ENCODE results near the gene NMS. TPM values are rescaled to one million over a fixed set of nuclear protein-coding genes. Genes with fewer than 3 reads are reported as not detected.

The NMS gene
- total RNA-seq (2016; rRNA removed; fragmentation: Illumina TruSeq; extraction: Trizol) (not detected in 2 replicates), polyA plus RNA-seq (2011; rRNA removed) (not detected in 2 replicates), polyA minus RNA-seq (2011; rRNA and poly(A)+ RNA removed; ENCODE audit: low replicate concordance) (not detected in 2 replicates), Bru-seq, nascent RNA (not detected), BruChase-seq, experiment 1, labeled RNA remaining after a 6-hour chase (not detected), BruChase-seq, experiment 2, labeled RNA remaining after a 2-hour chase (not detected)
- not detected in 2 replicates for total RNA-seq (2016; cell fraction: cytosol; rRNA removed; fragmentation: Illumina TruSeq; extraction: Trizol; ENCODE audit: low read depth)
- not detected in 2 replicates for total RNA-seq (2016; cell fraction: insoluble cytoplasmic fraction; rRNA removed; fragmentation: Illumina TruSeq; extraction: Trizol)
- total RNA-seq (2016; cell fraction: membrane; rRNA removed; fragmentation: Illumina TruSeq; extraction: Trizol) = not detected in 2 replicates
- total RNA-seq (2016; cell fraction: nucleus; rRNA removed; fragmentation: Illumina TruSeq; extraction: Trizol) = not detected in 2 replicates
- polyA plus RNA-seq (2011; cell fraction: cytosol; rRNA removed) = not detected in 2 replicates
- not detected in 2 replicates for polyA plus RNA-seq (2011; cell fraction: nucleus; rRNA removed)
- polyA plus RNA-seq (2012) = not detected in 2 replicates
- polyA plus RNA-seq (2016; cell fraction: cytosol; fragmentation: Illumina TruSeq; extraction: Trizol; ENCODE audit: low read depth) = not detected in 2 replicates
- not detected in 2 replicates for polyA plus RNA-seq (2016; cell fraction: insoluble cytoplasmic fraction; fragmentation: Illumina TruSeq; extraction: Trizol; ENCODE audit: low read depth)
- not detected in 2 replicates for polyA plus RNA-seq (2016; cell fraction: membrane; fragmentation: Illumina TruSeq; extraction: Trizol; ENCODE audit: low read depth)
- not detected in 2 replicates for polyA plus RNA-seq (2016; cell fraction: nucleus; fragmentation: Illumina TruSeq; extraction: Trizol; ENCODE audit: insufficient read depth, low read depth)
- not detected in 2 replicates for polyA minus RNA-seq (2011; cell fraction: cytosol; rRNA and poly(A)+ RNA removed)
- not detected in 2 replicates for polyA minus RNA-seq (2011; cell fraction: nucleus; rRNA and poly(A)+ RNA removed)
- long read RNA-seq, experiment 1 = 0 reads
- long read RNA-seq, experiment 2 = 0 reads

GRCh38 chr2:100470182-100470581, at the start of gene NMS:
Gene NMS, plus strand, starts transcription at chr2:100470482. Its CDS starts 7 bp downstream, at chr2:100470489.
- no peak within 1 kb of the TSS for H3K4me2 ChIP-seq (ENCODE audit: low read depth, low read length)
- intact Hi-C loops (cut with micrococcal nuclease; ENCODE audit: unreplicated experiment) = no loop called here
- 24% methylated on average over 7 of the region's 7 CpGs for WGBS (ENCODE audit: low lambda C conversion rate)
- no peaks in the 10 kb centered on the region for H3K4me1 ChIP-seq (ENCODE audit: insufficient read depth, low read length)
- no peak for ATAC-seq
- DNase-seq (ENCODE audit: low spot score) = no peak
- in situ Hi-C loops (cut with HindIII; ENCODE audit: extremely low pct_ligation_motif_present, low pct_unique_long_range_greater_than_20kb) = no loop called here
- ChIA-PET POLR2A (no interaction called here), CTCF (ENCODE audit: low intra/inter-chr PET ratio, low total read pairs) (no interaction called here)
- H4K20me1 ChIP-seq (ENCODE audit: insufficient read depth, low read length) = peaks cover 4% of the 10 kb centered on the region; the same call in 1 of the 2 replicates
- H3K27ac ChIP-seq (ENCODE audit: extremely low read length, insufficient read depth, low read length) = no peak within 1 kb of the TSS
- TF ChIP-seq POLR2AphosphoS2 (IDR thresholded peaks at IDR 0.05; ENCODE audit: low read depth, low read length) = no peak
- TF ChIP-seq SIX4 (CRISPR knock-in tag; IDR thresholded peaks at IDR 0.05) = no peak
- TF ChIP-seq CERS6 (CRISPR knock-in tag; IDR thresholded peaks at IDR 0.05) = no peak
- no peak for TF ChIP-seq ZBTB26 (CRISPR knock-in tag; IDR thresholded peaks at IDR 0.05; ENCODE audit: borderline replicate concordance)
- TF ChIP-seq TSC22D2 (CRISPR knock-in tag; IDR thresholded peaks at IDR 0.05; ENCODE audit: borderline replicate concordance) = no peak
- TF ChIP-seq SOX5 (CRISPR knock-in tag; IDR thresholded peaks at IDR 0.05; ENCODE audit: borderline replicate concordance) = no peak
- no peak for TF ChIP-seq CHD2 (IDR thresholded peaks at IDR 0.05; ENCODE audit: low read depth, low read length)
- no peak for TF ChIP-seq FOXK2 (IDR thresholded peaks at IDR 0.05)
- no peak for TF ChIP-seq ATRX (CRISPR knock-in tag; IDR thresholded peaks at IDR 0.05; ENCODE audit: borderline replicate concordance)
- TF ChIP-seq HOXA7 (CRISPR knock-in tag; IDR thresholded peaks at IDR 0.05) = no peak
- TF ChIP-seq ZNF773 (CRISPR knock-in tag; IDR thresholded peaks at IDR 0.05; ENCODE audit: borderline replicate concordance) = no peak
- TF ChIP-seq ISL2 (CRISPR knock-in tag; IDR thresholded peaks at IDR 0.05) = no peak
- TF ChIP-seq ZFP1 (CRISPR knock-in tag; IDR thresholded peaks at IDR 0.05) = no peak
- H3K36me3 ChIP-seq (replicated peaks in 1 of 2; ENCODE audit: control insufficient read depth in 1 of 2, insufficient read depth in 2 of 2, low read length in 2 of 2) = no peaks in the 10 kb centered on the region
- no peak within 1 kb of the TSS for H2AFZ ChIP-seq (ENCODE audit: low read length)
- H3K27me3 ChIP-seq (ENCODE audit: control insufficient read depth in 1 of 2, insufficient read depth in 2 of 2, low read length in 2 of 2) = peaks cover 0 to 4% of the 10 kb centered on the region in 2 experiments; a peak in 1 of 5 replicates
- H3K79me2 ChIP-seq (ENCODE audit: insufficient read depth, low read length) = no peaks in the 10 kb centered on the region
- FAIRE-seq = no peak
- no peak within 1 kb of the TSS for H3K9ac ChIP-seq (ENCODE audit: insufficient read depth, low read depth, low read length)
- H3K9me3 ChIP-seq (ENCODE audit: low read length) = no peaks in the 10 kb centered on the region
- BruUV-seq (replicated peaks) = no TSS peak
- no peak within 1 kb of the TSS for H3K4me3 ChIP-seq (replicated peaks in 1 of 3; ENCODE audit: insufficient read depth in 1 of 3, low read depth in 2 of 3, low read length in 3 of 3)
